Fibroblast of lung (primary cell): ENCODE measurements around the gene MAMDC4. TPM values are rescaled to one million over a fixed set of nuclear protein-coding genes. Genes with fewer than 3 reads are reported as not detected.

Experiments used
- DNase-seq, 2 donors: peaks; one replicate each; pipeline versions ENCODE4 v3.0.0 to v3.0.0-alpha.2; 2010; ENCODE audit warnings: low read depth in 2 of 2
- H2AFZ ChIP-seq: 2 replicates; pipeline ENCODE4 v1.5.1; 2012; ENCODE audit warnings: low read length, control low read depth, inconsistent platforms
- H3K27ac ChIP-seq: 2 replicates; pipeline ENCODE4 v1.5.1; 2011; ENCODE audit warnings: low read length, control low read depth; ENCODE audit not compliant: insufficient read depth
- H3K27me3 ChIP-seq: 2 replicates; pipeline ENCODE4 v1.5.1; 2011; ENCODE audit warnings: mild to moderate bottlenecking, low read length; ENCODE audit not compliant: control insufficient read depth, insufficient read depth
- H3K36me3 ChIP-seq: 2 replicates; pipeline ENCODE4 v1.5.1; 2011; ENCODE audit warnings: low read length; ENCODE audit not compliant: control insufficient read depth, insufficient read depth
- H3K4me1 ChIP-seq: 2 replicates; pipeline ENCODE4 v1.5.1; 2011; ENCODE audit warnings: low read length; ENCODE audit not compliant: control insufficient read depth, insufficient read depth; ENCODE audit errors: extremely low read depth
- H3K4me2 ChIP-seq: 2 replicates; pipeline ENCODE4 v1.5.1; 2011; ENCODE audit warnings: low read length, control low read depth; ENCODE audit not compliant: insufficient read depth; ENCODE audit errors: extremely low read depth
- H3K4me3 ChIP-seq, 4 experiments: fragments of 200-600 bp in 1 of 4; sonication (generic) in 1 of 4; replicated peaks in 1 of 4; 2 replicates each; pipeline ENCODE4 v1.5.1; 2011 to 2016; ENCODE audit warnings: low read length in 4 of 4, low read depth in 3 of 4, mild to moderate bottlenecking in 3 of 4, control low read depth in 2 of 4, inconsistent platforms in 1 of 4, mixed read lengths in 1 of 4; ENCODE audit not compliant: insufficient read depth in 1 of 4; ENCODE audit errors: control extremely low read depth in 1 of 4
- H3K79me2 ChIP-seq: 2 replicates; pipeline ENCODE4 v1.5.1; 2012; ENCODE audit warnings: mild to moderate bottlenecking, low read length, inconsistent platforms; ENCODE audit not compliant: control insufficient read depth, insufficient read depth
- H3K9ac ChIP-seq: 2 replicates; pipeline ENCODE4 v1.5.1; 2011; ENCODE audit warnings: mild to moderate bottlenecking, low read length, control low read depth; ENCODE audit not compliant: insufficient read depth
- H3K9me3 ChIP-seq: 2 replicates; pipeline ENCODE4 v1.5.1; 2012; ENCODE audit warnings: low read depth, low read length; ENCODE audit not compliant: control insufficient read depth, insufficient read depth
- H4K20me1 ChIP-seq: 2 replicates; pipeline ENCODE4 v1.5.1; 2011; ENCODE audit warnings: low read length; ENCODE audit not compliant: control insufficient read depth, insufficient read depth; ENCODE audit errors: extremely low read depth
- EZH2 ChIP-seq: IDR thresholded peaks from 2 replicates; pipeline ENCODE4 v1.5.1; 2012; ENCODE audit warnings: low read length, control low read depth, mild to moderate bottlenecking; ENCODE audit errors: missing control alignments
- polyA plus RNA-seq, 2 donors: library from polyadenylated mRNA; depleted of rRNA in 1 of 2; stranded (reverse) in 1 of 2; unstranded in 1 of 2; fragments of >200 nt; gene quantifications; 2 replicates each; pipeline ENCODE4 v1.2.1, GENCODE V29; 2011 to 2012; ENCODE audit warnings: missing spikeins in 1 of 2
- total RNA-seq: library from RNA; depleted of rRNA; stranded (reverse); fragments of >200 nt; gene quantifications from 2 replicates; pipeline ENCODE4 v1.2.1, GENCODE V29; 2014
- TF ChIP-seq, protein P1 (sequence below), 2 donors: IDR thresholded peaks in 1 of 2; conservative IDR thresholded peaks in 1 of 2; 1 replicate in 1 of 2; 2 replicates in 1 of 2; pipeline ENCODE4 v1.5.1; 2011 to 2012; ENCODE audit warnings: low read length in 2 of 2, control low read depth in 1 of 2, inconsistent platforms in 1 of 2, low read depth in 1 of 2, mild to moderate bottlenecking in 1 of 2

Gene MAMDC4
- total and polyA plus RNA-seq, 2 donors (not counting 1 experiment from before 2014, with no cell fraction given) = 0.37 to 4.6 TPM

DNA sequence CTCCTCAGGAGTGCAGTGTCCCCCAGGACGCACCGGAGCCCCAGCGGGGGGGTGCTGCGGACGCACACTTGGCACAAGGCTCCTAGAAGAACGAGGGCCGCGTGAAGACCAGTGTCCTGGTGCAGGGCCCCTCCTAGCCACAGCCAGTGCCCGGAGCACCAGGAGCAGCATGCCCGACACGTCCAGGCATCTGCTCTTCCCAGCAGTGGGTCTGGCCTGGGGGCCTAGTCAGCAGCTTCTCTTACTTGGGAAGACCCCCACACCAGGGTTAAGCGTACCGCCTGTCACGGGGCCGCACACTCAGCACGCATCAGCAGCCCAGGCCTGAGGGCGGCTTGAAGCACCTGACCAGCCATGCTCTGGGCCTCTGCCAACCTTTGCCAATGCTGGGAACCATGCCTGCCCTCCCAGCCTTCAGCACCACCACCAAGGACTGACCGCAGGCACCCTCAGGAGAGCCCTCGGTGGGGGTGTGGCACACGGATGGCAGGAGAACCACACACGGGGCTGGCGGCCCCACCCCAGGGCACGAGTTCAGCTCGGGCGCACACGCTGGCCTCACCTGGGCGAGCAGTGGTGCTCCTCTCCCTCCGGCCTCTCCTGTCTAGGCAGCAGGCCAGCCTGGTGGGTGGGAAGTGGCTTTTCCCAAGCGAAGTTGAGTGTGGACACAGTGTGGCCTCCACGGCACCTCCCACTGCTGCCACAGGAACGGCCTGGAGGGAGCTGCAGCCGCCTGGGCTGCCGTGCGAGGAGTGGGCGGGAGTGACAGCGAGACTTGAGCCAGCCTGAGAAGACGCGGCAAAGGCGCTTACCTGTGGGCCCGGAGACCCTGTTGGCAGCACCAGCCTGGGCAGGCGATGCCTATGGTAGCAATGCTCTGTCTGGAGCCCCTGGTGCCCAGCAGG is 21.9 kb upstream of the MAMDC4 start:
- no peak for DNase-seq
- H3K4me3 ChIP-seq = no peak overlapping the region
- H3K36me3 ChIP-seq = peaks cover 36% of the 10 kb centered on the region
- H4K20me1 ChIP-seq = no peaks in the 10 kb centered on the region
- no peak overlapping the region for H3K9ac ChIP-seq
- no peak overlapping the region for H2AFZ ChIP-seq
- H3K4me2 ChIP-seq = no peak overlapping the region
- no peaks in the 10 kb centered on the region for H3K27me3 ChIP-seq
- TF ChIP-seq, protein P1, sequence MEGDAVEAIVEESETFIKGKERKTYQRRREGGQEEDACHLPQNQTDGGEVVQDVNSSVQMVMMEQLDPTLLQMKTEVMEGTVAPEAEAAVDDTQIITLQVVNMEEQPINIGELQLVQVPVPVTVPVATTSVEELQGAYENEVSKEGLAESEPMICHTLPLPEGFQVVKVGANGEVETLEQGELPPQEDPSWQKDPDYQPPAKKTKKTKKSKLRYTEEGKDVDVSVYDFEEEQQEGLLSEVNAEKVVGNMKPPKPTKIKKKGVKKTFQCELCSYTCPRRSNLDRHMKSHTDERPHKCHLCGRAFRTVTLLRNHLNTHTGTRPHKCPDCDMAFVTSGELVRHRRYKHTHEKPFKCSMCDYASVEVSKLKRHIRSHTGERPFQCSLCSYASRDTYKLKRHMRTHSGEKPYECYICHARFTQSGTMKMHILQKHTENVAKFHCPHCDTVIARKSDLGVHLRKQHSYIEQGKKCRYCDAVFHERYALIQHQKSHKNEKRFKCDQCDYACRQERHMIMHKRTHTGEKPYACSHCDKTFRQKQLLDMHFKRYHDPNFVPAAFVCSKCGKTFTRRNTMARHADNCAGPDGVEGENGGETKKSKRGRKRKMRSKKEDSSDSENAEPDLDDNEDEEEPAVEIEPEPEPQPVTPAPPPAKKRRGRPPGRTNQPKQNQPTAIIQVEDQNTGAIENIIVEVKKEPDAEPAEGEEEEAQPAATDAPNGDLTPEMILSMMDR (conservative IDR thresholded peaks at IDR 0.05 in 1 of 2, IDR thresholded peaks at IDR 0.05 in 1 of 2; ENCODE audit: low read depth in 1 of 2, low read length in 2 of 2) = no peak
- no peak for TF ChIP-seq EZH2
- no peaks in the 10 kb centered on the region for H3K9me3 ChIP-seq
- H3K79me2 ChIP-seq = no peaks in the 10 kb centered on the region
- no peak overlapping the region for H3K27ac ChIP-seq
- no peaks in the 10 kb centered on the region for H3K4me1 ChIP-seq

- TF ChIP-seq, protein P1 (conservative IDR thresholded peaks at IDR 0.05 in 1 of 2, IDR thresholded peaks at IDR 0.05 in 1 of 2; ENCODE audit: low read depth in 1 of 2, low read length in 2 of 2) = no peak
- no peak for TF ChIP-seq EZH2
- Histone ChIP-seq H3K4me2 (no peak overlapping the region), H2AFZ (no peak overlapping the region), H3K4me3 (no peak overlapping the region), H3K9me3 (no peaks in the 10 kb centered on the region), H4K20me1 (no peaks in the 10 kb centered on the region), H3K4me1 (no peaks in the 10 kb centered on the region), H3K27ac (no peak overlapping the region), H3K36me3 (peaks cover 30% of the 10 kb centered on the region), H3K9ac (no peak overlapping the region), H3K79me2 (no peaks in the 10 kb centered on the region), H3K27me3 (no peaks in the 10 kb centered on the region)
- no peak for DNase-seq
Measured at GRCh38 chr9:136831002-136831719, 21.0 kb upstream of the MAMDC4 start.

GRCh38 chr9:136831720-136832104 is 20.4 kb upstream of the MAMDC4 start:
- no peaks in the 10 kb centered on the region for H4K20me1 ChIP-seq
- H3K27me3 ChIP-seq = no peaks in the 10 kb centered on the region
- no peak overlapping the region for H3K4me3 ChIP-seq
- H3K4me2 ChIP-seq = no peak overlapping the region
- no peak for DNase-seq
- H3K36me3 ChIP-seq = peaks cover 28% of the 10 kb centered on the region
- H3K27ac ChIP-seq = no peak overlapping the region
- no peak overlapping the region for H3K9ac ChIP-seq
- no peaks in the 10 kb centered on the region for H3K9me3 ChIP-seq
- no peak overlapping the region for H2AFZ ChIP-seq
- H3K79me2 ChIP-seq = no peaks in the 10 kb centered on the region
- no peaks in the 10 kb centered on the region for H3K4me1 ChIP-seq
- TF ChIP-seq, protein P1 (conservative IDR thresholded peaks at IDR 0.05 in 1 of 2, IDR thresholded peaks at IDR 0.05 in 1 of 2; ENCODE audit: low read depth in 1 of 2, low read length in 2 of 2) = no peak
- TF ChIP-seq EZH2 = no peak
